ENCODE measurements around the gene USF2.
"Not testable (repeated sequence)": the region's sequence is repeated elsewhere in the genome, so short reads cannot be mapped to it uniquely, and the experiment has no call there.

USF2 gene

DNA sequence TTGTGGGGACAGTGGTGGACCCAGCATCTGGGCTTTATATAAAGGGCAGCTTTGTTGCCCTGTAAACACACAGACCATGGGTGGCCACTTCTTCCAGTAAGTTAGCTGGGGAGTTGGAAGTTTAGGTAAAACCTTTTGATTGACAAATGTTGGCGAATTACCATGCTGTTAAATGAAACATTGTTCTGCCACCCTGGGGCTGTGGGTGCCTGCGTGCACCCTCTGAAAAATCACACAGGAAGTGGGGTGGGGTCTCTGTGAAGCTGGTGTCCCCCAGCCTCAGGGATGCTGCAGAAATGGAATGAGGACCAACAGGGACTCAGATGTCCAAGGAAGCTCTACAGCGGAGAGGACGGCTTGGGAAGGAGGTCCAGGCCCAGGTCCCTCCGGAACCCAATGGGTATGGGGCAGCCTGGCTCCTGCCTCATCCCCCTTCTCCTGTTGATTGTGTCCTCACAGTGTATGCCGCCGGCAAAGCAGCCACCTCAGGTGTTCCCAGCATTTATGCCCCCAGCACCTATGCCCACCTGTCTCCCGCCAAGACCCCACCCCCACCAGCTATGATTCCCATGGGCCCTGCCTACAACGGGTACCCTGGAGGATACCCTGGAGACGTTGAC lies 2.8 kb upstream of the USF2 start:
- no peak for DNase-seq

DNA sequence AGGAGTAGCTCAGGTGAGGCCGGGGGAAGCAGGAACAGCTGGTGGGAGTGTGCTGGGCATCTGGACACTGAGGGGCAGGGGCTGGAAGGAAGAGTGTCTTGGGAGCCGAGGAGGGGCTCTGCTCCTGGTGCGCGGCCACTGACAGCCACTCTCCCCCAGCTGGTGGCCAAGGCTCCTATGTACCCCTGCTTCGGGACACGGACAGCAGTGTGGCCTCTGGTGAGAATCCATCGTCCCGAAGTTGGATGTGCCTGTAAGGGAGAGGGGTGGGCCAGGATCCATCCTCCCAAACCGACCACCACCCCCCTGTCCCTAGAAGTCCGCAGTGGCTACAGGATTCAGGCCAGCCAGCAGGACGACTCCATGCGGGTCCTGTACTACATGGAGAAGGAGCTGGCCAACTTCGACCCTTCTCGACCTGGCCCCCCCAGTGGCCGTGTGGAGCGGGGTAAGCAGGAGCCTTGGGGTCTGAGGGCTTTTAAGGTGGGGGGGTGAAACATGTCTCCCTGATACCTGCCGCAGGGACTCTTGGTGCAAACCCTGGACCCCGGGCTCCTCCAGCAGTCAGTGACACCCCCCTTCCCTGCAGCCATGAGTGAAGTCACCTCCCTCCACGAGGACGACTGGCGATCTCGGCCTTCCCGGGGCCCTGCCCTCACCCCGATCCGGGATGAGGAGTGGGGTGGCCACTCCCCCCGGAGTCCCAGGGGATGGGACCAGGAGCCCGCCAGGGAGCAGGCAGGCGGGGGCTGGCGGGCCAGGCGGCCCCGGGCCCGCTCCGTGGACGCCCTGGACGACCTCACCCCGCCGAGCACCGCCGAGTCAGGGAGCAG lies 2.0 kb upstream of the USF2 start:
- DNase-seq: no peak

GRCh38 chr19:35267353-35267817 lies 1.4 kb upstream of the USF2 start:
- DNase-seq: peak; percentile 51

DNA sequence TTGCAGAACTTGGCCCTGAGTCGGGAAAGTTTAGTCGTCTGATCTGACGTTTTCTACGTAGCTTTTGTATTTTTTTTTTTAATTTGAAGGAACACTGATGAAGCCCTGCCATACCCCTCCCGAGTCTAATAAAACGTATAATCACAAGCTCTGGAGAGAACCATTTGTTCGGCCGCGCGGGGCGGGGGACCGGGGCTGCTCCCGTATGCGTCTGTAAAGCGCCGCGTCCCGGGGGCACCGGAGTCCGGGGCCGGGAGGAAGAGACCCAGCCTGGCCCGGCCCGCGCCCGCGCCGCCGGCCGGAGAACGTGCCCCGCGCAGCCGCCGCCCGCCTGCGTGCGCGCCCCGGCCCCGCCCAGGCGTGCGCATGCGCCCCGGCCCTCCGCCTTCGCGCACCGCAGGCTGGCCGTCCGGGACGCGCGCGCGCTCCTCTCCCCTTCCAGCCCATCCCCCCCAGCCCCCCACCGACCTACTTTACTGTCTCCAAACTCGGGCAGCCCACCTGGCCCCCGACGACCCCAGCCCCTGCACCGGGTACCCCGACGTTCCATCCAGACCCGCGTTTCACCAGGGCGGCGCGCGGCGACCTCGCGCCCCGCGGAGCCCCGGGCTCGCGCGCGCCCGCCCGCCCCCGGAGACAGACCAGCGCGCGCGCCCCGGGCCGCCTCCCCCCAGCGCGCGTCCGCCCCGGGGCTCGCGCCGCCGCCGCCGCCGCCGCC lies 785 bp upstream of the USF2 start:
- DNase-seq: peak; percentile 76

- peak; percentile 80 for DNase-seq
Measured at GRCh38 chr19:35269438-35270117, 816 bp downstream of the USF2 start.

DNA sequence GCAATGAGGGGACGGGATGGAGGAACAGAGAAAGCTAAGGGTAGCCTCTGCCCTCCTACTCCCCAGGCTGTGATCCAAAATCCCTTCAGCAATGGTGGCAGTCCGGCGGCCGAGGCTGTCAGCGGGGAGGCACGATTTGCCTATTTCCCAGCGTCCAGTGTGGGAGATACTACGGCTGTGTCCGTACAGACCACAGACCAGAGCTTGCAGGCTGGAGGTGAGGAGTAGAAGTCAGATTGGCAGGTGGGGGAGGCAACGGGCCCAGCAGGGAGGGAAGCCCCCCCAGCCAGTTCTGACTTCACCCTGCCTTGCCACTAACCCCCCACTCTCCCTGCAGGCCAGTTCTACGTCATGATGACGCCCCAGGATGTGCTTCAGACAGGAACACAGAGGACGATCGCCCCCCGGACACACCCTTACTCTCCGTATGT lies 1.6 kb downstream of the USF2 start:
- no peak for DNase-seq

DNA sequence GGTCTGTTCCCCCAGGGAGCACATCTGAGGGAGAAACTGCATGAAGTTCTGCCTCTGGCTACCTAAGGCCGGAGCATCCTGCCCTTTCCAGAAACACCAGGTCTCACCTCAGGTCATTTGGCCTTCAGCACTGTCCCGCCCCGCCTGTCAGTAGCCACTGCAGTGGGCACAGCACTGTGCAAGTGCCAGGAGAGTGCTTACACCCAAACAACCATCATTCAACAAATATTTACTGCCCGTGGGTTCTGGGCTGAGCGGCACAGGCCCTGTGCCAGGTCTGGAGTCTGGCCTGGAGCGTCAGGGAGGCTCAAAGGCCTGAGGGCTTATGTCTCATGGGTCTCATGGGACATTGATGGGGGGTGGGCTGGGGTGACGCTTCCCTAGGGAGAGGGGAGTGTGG lies 2.8 kb downstream of the USF2 start:
- DNase-seq: no peak

- no peak for DNase-seq
Measured at GRCh38 chr19:35272122-35272719, 3.5 kb downstream of the USF2 start.

- DNase-seq: no peak
Measured at GRCh38 chr19:35272954-35273649, 4.3 kb downstream of the USF2 start.

DNA sequence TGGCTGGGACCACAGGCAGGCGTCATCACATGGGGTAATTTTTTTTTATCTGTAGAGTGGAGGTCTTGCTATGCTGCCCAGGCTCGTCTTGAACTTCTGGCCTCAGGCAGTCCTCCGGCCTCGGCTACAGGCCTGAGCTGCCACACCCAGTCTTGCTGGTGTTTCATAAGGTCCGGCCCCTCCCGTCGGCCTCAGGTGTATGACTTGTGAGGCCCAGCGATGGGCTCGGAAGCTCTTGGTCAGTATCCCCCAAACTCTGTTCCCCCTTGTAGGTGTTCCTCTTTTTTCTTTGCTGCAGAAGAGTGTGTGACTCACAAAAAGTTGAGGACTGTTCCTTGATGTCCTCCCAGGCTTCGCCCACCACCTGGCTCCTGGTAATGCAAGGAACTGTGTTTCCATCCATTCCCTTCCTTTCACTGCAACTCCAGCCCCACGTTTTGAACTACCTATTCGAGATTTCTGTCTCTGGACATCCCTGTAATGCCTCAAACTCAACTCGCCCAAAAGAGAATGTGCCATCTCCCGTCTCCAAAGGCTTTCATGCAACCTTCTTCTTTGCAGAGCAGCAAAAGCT lies 5.0 kb downstream of the USF2 start:
- DNase-seq: no peak

GRCh38 chr19:35274323-35274722 lies 5.6 kb downstream of the USF2 start:
- no peak for DNase-seq

DNA sequence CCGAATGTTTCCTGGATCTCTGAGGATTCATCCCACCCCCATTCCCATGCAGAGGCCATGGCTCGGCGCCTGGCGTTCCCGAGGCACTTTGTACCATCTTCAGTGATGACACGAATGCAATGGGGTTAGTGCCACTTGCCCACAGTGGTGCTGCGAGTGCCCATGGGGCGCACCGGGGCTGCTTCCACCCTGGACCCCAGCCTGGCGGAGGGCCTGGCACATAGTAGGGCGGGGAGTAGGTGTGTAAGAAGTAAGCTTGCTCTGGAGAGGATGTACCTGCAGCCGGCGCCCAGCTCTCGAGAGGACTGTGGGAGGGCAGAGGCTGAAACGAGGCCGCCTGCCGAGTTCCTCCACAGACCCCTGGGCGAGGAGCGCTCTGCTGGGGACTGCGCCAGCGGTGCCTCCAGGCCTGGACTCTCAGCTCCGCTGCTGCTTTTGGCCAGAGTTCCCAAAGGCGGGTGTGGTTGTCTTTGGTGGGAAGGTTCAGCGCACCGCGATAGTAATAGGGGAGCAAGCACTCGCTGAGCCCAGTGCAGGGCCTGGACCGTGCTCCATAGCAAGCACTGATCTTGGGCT lies 8.0 kb downstream of the USF2 start:
- DNase-seq: no peak

- no peak for DNase-seq
Measured at GRCh38 chr19:35278578-35279284, 10.0 kb downstream of the USF2 start.

DNA sequence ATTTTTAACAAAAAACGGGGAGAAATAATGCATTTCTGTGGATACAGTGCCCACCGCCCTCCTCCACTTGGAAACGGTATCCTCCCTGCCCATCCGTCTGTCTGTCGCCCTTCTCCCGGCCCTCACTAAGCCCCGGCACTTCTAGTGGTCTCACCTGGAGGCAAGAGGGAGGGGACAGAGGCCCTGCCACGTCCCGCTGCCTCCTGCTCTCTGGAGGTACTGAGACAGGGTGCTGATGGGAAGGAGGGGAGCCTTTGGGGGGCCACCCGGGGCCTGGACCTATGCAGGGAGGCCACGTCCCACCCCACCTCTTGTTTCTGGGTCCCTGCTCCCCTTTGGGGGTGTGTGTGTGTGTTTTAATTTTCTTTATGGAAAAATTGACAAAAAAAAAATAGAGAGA lies 10.6 kb downstream of the USF2 start:
- no peak for DNase-seq

GRCh38 chr19:35279985-35280821 lies 11.4 kb downstream of the USF2 start:
- DNase-seq: no peak

DNA sequence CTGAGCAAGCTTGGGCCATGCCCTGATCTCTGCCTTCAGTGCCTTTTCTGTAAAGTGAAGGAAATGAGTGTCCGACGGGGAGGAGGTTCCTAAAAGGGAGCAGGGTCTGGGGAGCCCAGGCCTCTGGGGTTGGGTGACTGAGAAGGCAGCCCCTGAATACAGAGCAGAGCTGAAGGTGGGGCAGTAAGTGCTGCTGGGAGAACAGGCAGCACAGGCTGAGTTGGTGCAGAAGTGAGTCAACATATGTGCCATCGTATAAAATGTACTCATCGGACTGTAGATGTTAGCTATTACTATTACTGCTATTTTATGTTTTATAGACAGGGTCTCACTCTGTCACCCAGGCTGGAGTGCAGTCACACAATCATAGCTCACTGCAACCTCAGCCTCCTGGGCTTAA lies 12.5 kb downstream of the USF2 start:
- DNase-seq: no peak

DNA sequence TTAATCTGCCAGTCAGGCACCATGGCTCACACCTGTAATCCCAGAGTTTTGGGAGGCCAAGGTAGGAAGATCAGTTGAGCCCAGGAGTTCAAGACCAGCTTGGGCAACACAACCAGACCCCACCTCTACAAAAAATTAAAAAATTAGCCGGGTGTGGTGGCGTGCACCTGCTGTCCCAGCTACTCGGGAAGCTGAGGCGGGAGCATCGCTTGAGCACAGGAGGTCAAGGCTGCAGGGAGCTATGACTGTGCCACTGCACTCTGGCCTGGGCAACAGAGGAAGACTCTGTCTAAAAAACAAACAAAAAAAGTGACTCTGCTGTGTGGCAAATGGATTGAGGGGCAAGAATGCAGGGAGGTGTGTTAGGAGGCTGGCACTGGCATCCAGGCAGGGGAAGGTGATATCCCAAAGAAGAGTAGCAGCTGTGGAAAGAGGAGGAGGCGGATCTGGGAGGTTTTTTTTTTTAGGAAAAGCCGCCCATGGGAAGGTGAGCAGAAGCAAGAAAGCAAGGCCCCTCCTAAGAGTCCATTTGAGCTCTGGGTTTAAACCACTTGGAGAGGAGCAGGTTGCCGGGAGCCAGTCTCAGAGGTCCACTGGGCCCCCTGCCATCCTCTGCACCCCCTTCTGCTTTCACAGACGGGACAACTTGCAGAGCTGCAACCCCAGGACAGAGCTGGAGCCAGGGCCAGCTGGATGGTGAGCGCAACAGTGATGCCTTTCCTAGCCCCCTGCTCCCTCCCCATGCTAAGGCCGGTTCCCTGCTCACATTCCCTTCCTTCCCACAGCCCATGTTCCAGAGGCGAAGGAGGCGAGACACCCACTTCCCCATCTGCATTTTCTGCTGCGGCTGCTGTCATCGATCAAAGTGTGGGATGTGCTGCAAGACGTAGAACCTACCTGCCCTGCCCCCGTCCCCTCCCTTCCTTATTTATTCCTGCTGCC lies 15.7 kb downstream of the USF2 start:
- DNase-seq: no peak

- DNase-seq: no peak
Measured at GRCh38 chr19:35285095-35285449, 16.3 kb downstream of the USF2 start.

DNA sequence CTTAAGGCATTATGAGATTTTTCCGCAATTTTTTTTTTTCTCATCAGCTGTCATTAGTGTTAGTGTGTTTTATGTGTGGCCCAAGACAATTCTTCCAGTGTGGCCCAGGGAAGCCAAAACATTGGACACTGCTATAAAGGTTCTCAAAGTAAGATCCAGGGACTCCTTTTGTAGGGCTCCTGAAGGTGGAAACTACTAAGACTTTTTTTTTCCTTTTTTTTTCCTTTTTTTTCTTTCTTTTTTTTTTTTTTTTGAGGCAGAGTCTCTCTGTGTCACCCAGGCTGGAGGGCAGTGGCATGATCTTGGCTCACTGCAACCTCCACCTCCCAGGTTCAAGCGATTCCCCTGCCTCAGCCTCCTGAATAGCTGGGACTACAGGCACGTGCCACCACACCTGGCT lies 16.7 kb downstream of the USF2 start:
- DNase-seq: not testable (repeated sequence)
